Mesenchymal stem cell (in vitro differentiated cells and primary cell): ENCODE measurements around the gene B4GALNT2.

Source experiments
- DNase-seq: peaks from one replicate; pipeline ENCODE4 v3.0.0-alpha.2; 2013
- H2AFZ ChIP-seq: one replicate; pipeline ENCODE4 v1.6.1; 2013; ENCODE audit warnings: low read depth, mild to moderate bottlenecking, control low read depth, inconsistent platforms, low read length, moderate library complexity
- H2AK5ac ChIP-seq: 2 replicates; pipeline ENCODE4 v1.6.1; 2013; ENCODE audit warnings: low read length, moderate library complexity, mild to moderate bottlenecking, inconsistent platforms; ENCODE audit not compliant: severe bottlenecking
- H2BK120ac ChIP-seq: one replicate; pipeline ENCODE4 v1.6.1; 2013; ENCODE audit warnings: low read depth, mild to moderate bottlenecking, inconsistent platforms, low read length, moderate library complexity
- H2BK12ac ChIP-seq, 2 experiments: one replicate each; pipeline ENCODE4 v1.6.1; 2013; ENCODE audit warnings: inconsistent platforms in 2 of 2, low read length in 2 of 2, mild to moderate bottlenecking in 2 of 2, moderate library complexity in 2 of 2, control low read depth in 1 of 2
- H2BK15ac ChIP-seq: one replicate; pipeline ENCODE4 v1.6.1; 2013; ENCODE audit warnings: mild to moderate bottlenecking, low read depth, inconsistent platforms; ENCODE audit not compliant: poor library complexity, severe bottlenecking
- H2BK5ac ChIP-seq: 2 replicates; pipeline ENCODE4 v1.6.1; 2013; ENCODE audit warnings: low read depth, mild to moderate bottlenecking, low read length, control low read depth, inconsistent platforms; ENCODE audit not compliant: poor library complexity, severe bottlenecking
- H3K14ac ChIP-seq, 2 experiments: one replicate each; pipeline ENCODE4 v1.6.1; 2013; ENCODE audit warnings: inconsistent platforms in 2 of 2, low read length in 2 of 2, control low read depth in 1 of 2, mild to moderate bottlenecking in 1 of 2, moderate library complexity in 1 of 2
- H3K18ac ChIP-seq, 2 experiments: one replicate each; pipeline ENCODE4 v1.6.1; 2013; ENCODE audit warnings: inconsistent platforms in 2 of 2, low read length in 2 of 2, control low read depth in 1 of 2, low read depth in 1 of 2, mild to moderate bottlenecking in 1 of 2
- H3K23ac ChIP-seq, 2 experiments: one replicate each; pipeline ENCODE4 v1.6.1; 2013; ENCODE audit warnings: inconsistent platforms in 2 of 2, low read length in 2 of 2, mild to moderate bottlenecking in 2 of 2, moderate library complexity in 2 of 2, control low read depth in 1 of 2
- H3K27ac ChIP-seq: 2 replicates; pipeline ENCODE4 v1.5.1; 2013; ENCODE audit warnings: mild to moderate bottlenecking, moderate library complexity, low read length, control low read depth, inconsistent platforms; ENCODE audit not compliant: poor library complexity, severe bottlenecking
- H3K27me3 ChIP-seq, 2 experiments: 2 replicates each; pipeline versions ENCODE4 v1.6.1 to v1.7.0; 2013; ENCODE audit warnings: low read length in 2 of 2, mild to moderate bottlenecking in 2 of 2, moderate library complexity in 2 of 2, control low read depth in 1 of 2, inconsistent platforms in 1 of 2; ENCODE audit not compliant: control insufficient read depth in 1 of 2, insufficient read depth in 1 of 2
- H3K36me3 ChIP-seq, 2 experiments: 2 replicates each; pipeline versions ENCODE4 v1.6.1 to v1.7.0; 2013; ENCODE audit warnings: low read length in 2 of 2, control low read depth in 1 of 2, inconsistent platforms in 1 of 2, low read depth in 1 of 2, mild to moderate bottlenecking in 1 of 2; ENCODE audit not compliant: insufficient read depth in 2 of 2, control insufficient read depth in 1 of 2
- H3K4ac ChIP-seq, 2 experiments: one replicate each; pipeline ENCODE4 v1.6.1; 2013; ENCODE audit warnings: inconsistent platforms in 2 of 2, low read length in 2 of 2, mild to moderate bottlenecking in 2 of 2, moderate library complexity in 2 of 2, control low read depth in 1 of 2, low read depth in 1 of 2
- H3K4me1 ChIP-seq: 2 replicates; pipeline ENCODE4 v1.6.1; 2013; ENCODE audit warnings: low read depth, low read length, control low read depth; ENCODE audit not compliant: control insufficient read depth, insufficient read depth
- H3K4me2 ChIP-seq: 2 replicates; pipeline ENCODE4 v1.6.1; 2013; ENCODE audit warnings: low read length, mild to moderate bottlenecking, inconsistent platforms; ENCODE audit not compliant: poor library complexity, severe bottlenecking
- H3K4me3 ChIP-seq, 2 experiments: 2 replicates each; pipeline versions ENCODE4 v1.5.1 to v1.7.0; 2013; ENCODE audit warnings: low read length in 2 of 2, mild to moderate bottlenecking in 2 of 2, control low read depth in 1 of 2, low read depth in 1 of 2; ENCODE audit not compliant: insufficient read depth in 1 of 2
- H3K79me1 ChIP-seq: replicated peaks from 2 replicates; pipeline ENCODE4 v1.6.1; 2013; ENCODE audit warnings: mild to moderate bottlenecking, control low read depth, low read length, inconsistent platforms; ENCODE audit not compliant: poor library complexity, severe bottlenecking
- H3K9ac ChIP-seq: 2 replicates; pipeline ENCODE4 v1.7.0; 2013; ENCODE audit warnings: mild to moderate bottlenecking, low read length, moderate library complexity
- H3K9me3 ChIP-seq: 2 replicates; pipeline ENCODE4 v1.7.0; 2013; ENCODE audit warnings: mild to moderate bottlenecking, low read length; ENCODE audit not compliant: control insufficient read depth
- H4K8ac ChIP-seq: one replicate; pipeline ENCODE4 v1.6.1; 2013; ENCODE audit warnings: inconsistent platforms, mild to moderate bottlenecking, low read length, moderate library complexity
- H4K91ac ChIP-seq: one replicate; pipeline ENCODE4 v1.6.1; 2013; ENCODE audit warnings: mild to moderate bottlenecking, low read length, inconsistent platforms
- WGBS: methylation state at CpG from one replicate; pipeline ENCODE4 v1.1.7; 2013; ENCODE audit warnings: mixed read lengths; 5-methylcytosine and 5-hydroxymethylcytosine counted together

B4GALNT2 gene

DNA sequence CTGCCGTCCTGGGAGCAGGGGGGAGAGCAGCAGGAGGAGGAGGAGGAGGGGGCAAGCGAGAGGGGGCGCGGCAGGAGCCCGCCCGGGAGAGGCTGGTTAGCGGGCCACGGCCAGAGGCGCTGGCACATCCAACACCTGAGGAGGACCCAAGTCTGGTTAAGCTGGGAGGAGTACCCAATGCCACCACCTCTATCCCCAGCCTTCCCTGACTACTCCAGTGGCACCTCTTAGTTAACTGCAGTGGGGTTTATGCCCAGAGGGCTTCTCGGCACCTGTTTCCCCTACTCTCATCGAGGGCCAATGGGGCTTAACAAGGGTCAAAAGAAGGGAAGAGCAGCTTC is 92.4 kb downstream of the B4GALNT2 start:
- peaks cover 50 to 81% of the 10 kb centered on the region in 2 experiments for H3K27me3 ChIP-seq
- H3K23ac ChIP-seq, result peak overlapping the region in 1 of 2 experiments; percentile 6
- no peak overlapping the region for H2BK5ac ChIP-seq
- no peak overlapping the region for H3K27ac ChIP-seq
- H2BK120ac ChIP-seq, result no peak overlapping the region
- H3K4me3 ChIP-seq, result peak overlapping the region in 1 of 2 experiments; percentile 11
- WGBS, result 50% methylated on average over 4 of the region's 11 CpGs
- H4K8ac ChIP-seq, result no peak overlapping the region
- H3K4ac ChIP-seq, result no peak overlapping the region
- H3K36me3 ChIP-seq, result peaks cover 0 to 5% of the 10 kb centered on the region in 2 experiments
- H3K14ac ChIP-seq, result no peak overlapping the region
- no peak overlapping the region for H2BK15ac ChIP-seq
- no peak overlapping the region for H3K9ac ChIP-seq
- no peak overlapping the region for H2AFZ ChIP-seq
- DNase-seq, result no peak
- H3K79me1 ChIP-seq, result no peaks in the 10 kb centered on the region
- H2AK5ac ChIP-seq, result no peak overlapping the region
- no peak overlapping the region for H2BK12ac ChIP-seq
- peaks cover 22% of the 10 kb centered on the region for H3K4me1 ChIP-seq
- H3K18ac ChIP-seq, result no peak overlapping the region
- peak overlapping the region; percentile 70 for H3K4me2 ChIP-seq
- H3K9me3 ChIP-seq, result no peaks in the 10 kb centered on the region
- H4K91ac ChIP-seq, result no peak overlapping the region

DNA sequence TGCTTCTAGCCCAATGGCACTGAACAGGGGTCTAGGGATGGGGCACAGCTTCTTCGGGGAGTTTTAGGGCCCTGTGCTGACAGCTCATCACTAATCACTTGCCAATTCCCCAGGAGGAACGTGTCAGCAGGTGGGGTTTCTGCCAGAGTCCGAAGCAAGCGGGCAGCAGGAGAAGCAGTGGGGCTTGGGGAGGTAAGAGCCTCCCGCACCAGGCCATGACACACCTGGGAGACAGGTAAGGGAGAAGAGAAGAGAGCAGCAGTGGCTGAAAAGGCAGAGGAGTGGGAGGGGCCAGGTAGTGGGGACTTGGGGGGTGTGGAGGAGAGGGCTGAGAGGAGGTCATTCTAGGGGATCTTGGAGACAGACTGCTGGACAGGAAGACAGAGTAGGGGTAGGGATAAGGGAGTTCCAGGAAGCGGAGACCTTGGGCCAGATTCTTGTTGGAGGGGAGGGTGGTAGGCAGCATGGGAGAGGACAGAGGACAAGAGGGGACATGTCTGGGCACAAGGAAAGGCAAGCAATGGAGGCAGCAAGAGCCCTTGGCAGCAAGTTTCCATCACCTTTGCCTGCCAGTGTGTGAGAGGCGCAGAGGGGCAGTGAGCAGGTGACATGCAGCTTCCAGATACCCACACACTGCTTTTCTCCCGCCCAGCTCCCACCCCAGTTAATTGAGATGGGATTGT is 93.1 kb downstream of the B4GALNT2 start:
- Histone ChIP-seq H3K9me3 (no peaks in the 10 kb centered on the region), H2BK12ac (no peak overlapping the region), H3K18ac (no peak overlapping the region), H2BK15ac (no peak overlapping the region), H3K14ac (no peak overlapping the region), H2BK120ac (no peak overlapping the region), H4K91ac (no peak overlapping the region), H4K8ac (no peak overlapping the region), H2AK5ac (no peak overlapping the region), H3K4me3 (no peak overlapping the region), H3K27ac (no peak overlapping the region), H3K23ac (no peak overlapping the region), H2BK5ac (no peak overlapping the region), H3K79me1 (no peaks in the 10 kb centered on the region), H3K4ac (no peak overlapping the region), H3K4me1 (peaks cover 26% of the 10 kb centered on the region), H3K36me3 (peaks cover 0 to 2% of the 10 kb centered on the region in 2 experiments), H2AFZ (no peak overlapping the region), H3K9ac (no peak overlapping the region), H3K4me2 (no peak overlapping the region), H3K27me3 (peaks cover 50 to 77% of the 10 kb centered on the region in 2 experiments)
- DNase-seq, result no peak
- WGBS, result 90% methylated on average over 8 of the region's 8 CpGs
